ENCODE results near the gene LUZP1. TPM values are rescaled to one million over a fixed set of nuclear protein-coding genes. Genes with fewer than 3 reads are reported as not detected.

The LUZP1 gene
- total RNA-seq, 6 experiments from 2014 or later = 47.3 to 55.6 (median 53.0) TPM

DNA sequence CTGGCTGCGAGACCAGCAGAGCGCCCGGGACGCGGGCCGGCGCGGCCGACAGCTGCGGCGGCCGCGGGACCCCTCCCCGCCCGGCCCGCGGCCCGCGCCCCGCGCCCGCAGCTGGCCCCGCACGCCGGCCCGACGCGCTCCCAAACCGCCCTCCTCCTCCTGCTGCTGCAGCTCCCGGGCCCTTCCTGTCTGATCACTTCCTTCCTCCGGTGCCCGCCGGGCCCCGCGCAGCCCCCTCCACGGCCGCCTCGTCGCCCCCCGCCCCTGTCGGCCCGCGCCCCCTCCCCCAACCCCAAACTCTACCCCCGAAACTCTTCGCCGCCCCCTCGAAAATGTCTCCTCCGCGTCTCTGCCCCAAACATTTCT is 594 bp downstream of the LUZP1 start:
- peak overlapping the region; percentile 97 for H3K27ac Mint-ChIP-seq
- H3K27me3 Mint-ChIP-seq (ENCODE audit: insufficient read depth) = peaks cover 2% of the 10 kb centered on the region
- peaks cover 65% of the 10 kb centered on the region for H3K4me1 Mint-ChIP-seq (ENCODE audit: low read depth)
- no peak for DNase-seq
- H3K36me3 Mint-ChIP-seq (ENCODE audit: low read depth) = no peaks in the 10 kb centered on the region
- no peaks in the 10 kb centered on the region for H3K9me3 Mint-ChIP-seq
- TF ChIP-seq, protein P1, sequence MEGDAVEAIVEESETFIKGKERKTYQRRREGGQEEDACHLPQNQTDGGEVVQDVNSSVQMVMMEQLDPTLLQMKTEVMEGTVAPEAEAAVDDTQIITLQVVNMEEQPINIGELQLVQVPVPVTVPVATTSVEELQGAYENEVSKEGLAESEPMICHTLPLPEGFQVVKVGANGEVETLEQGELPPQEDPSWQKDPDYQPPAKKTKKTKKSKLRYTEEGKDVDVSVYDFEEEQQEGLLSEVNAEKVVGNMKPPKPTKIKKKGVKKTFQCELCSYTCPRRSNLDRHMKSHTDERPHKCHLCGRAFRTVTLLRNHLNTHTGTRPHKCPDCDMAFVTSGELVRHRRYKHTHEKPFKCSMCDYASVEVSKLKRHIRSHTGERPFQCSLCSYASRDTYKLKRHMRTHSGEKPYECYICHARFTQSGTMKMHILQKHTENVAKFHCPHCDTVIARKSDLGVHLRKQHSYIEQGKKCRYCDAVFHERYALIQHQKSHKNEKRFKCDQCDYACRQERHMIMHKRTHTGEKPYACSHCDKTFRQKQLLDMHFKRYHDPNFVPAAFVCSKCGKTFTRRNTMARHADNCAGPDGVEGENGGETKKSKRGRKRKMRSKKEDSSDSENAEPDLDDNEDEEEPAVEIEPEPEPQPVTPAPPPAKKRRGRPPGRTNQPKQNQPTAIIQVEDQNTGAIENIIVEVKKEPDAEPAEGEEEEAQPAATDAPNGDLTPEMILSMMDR (IDR thresholded peaks at IDR 0.05) = no peak
- H3K4me3 Mint-ChIP-seq = peak overlapping the region; percentile 97

DNA sequence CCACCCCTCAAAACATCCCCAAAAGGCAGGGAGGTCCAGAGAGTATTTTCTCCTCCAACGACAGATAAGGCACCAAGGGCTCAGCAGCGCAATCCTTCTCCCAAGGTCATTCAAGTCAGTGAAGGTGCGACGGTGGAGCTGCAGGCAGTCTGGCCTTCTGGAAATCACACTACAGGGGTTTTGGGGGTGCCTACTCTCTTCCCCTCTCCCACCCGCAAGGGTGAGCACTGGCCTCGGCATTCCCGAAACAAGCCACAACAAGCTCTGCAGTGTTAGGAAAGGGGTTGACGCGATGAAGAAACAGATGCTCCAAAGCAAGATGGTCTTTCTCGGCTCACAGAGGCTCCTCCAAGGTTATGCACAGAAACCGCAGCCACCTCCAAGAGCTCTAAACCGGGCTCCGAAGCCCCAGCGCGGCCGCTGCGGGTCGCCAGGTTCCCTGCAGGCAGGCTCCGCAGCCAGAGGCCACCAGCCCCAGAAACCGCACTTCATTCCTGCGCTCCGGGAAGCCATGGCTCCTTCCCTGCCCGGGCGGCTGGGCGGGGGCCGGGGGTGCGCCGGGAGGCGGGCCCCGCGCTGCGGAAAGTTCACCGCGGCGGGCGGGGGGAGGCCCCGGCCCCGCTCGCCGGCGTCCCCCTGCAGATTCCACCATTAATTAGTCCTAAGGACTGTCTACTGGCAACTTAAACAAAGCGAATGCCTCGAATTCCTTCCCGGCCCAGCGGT is 1.1 kb downstream of the LUZP1 start:
- H3K9me3 Mint-ChIP-seq = no peaks in the 10 kb centered on the region

DNA sequence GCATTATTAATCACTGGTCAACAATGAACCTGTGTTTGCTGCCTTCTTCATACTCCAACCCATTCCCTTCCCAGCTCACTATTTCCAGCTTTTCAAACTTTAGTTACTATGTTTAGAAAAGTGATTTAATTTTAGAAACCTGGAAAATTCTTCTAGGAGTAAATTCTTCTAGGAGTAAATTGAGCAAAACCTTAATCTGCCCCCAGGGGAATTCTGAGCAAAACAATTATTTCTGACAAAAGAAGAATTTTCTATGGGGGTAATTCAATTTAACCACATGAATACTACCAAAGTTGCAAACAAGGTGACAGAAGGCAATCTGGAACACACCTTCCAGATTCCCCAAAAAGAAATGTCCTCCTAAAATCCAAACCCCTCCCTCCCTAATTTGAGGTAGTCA is 1.8 kb downstream of the LUZP1 start:
- Mint-ChIP-seq H3K27me3 (ENCODE audit: insufficient read depth) (peaks cover 2% of the 10 kb centered on the region), H3K4me1 (ENCODE audit: low read depth) (peaks cover 62% of the 10 kb centered on the region)

More for the DNA sequence above, 1.1 kb downstream of the LUZP1 start:
- H3K27ac Mint-ChIP-seq = peak overlapping the region; percentile 75
- H3K27me3 Mint-ChIP-seq (ENCODE audit: insufficient read depth) = peaks cover 2% of the 10 kb centered on the region
- TF ChIP-seq, protein P1 (IDR thresholded peaks at IDR 0.05) = no peak
- H3K4me3 Mint-ChIP-seq = peak overlapping the region; percentile 97
- H3K36me3 Mint-ChIP-seq (ENCODE audit: low read depth) = no peaks in the 10 kb centered on the region
- peaks cover 65% of the 10 kb centered on the region for H3K4me1 Mint-ChIP-seq (ENCODE audit: low read depth)
- DNase-seq = peak; percentile 43

DNA sequence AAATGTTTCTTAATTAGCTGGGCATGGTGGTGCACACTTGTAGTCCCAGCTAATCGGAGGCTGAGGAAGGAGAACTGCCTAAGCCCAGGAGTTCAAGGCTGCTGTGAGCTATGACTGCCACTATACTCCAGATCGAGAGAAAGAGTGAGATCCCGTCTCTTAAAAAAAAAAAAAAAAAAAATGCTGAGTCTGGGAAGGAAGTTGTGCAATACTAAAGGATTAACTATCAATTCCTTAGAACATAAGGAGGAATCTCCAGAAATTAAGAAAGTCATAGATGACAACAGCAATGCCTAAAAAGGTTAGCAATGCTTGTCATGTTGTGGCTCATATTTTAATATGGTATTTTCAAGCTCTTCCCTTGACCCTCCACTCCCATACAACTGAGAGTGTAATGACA is 5.3 kb downstream of the LUZP1 start:
- Mint-ChIP-seq H3K36me3 (ENCODE audit: low read depth) (no peaks in the 10 kb centered on the region), H3K4me3 (no peak overlapping the region), H3K4me1 (ENCODE audit: low read depth) (peaks cover 54% of the 10 kb centered on the region), H3K9me3 (no peaks in the 10 kb centered on the region), H3K27ac (0 out of 2 replicates have a peak overlapping the region, but pooled peaks have one; percentile 6), H3K27me3 (ENCODE audit: insufficient read depth) (peaks cover 1% of the 10 kb centered on the region)
- no peak for DNase-seq
- TF ChIP-seq, protein P1 (IDR thresholded peaks at IDR 0.05) = no peak

More for the DNA sequence above, 1.8 kb downstream of the LUZP1 start:
- H3K9me3 Mint-ChIP-seq = no peaks in the 10 kb centered on the region
- peak overlapping the region; percentile 97 for H3K4me3 Mint-ChIP-seq
- peak overlapping the region; percentile 75 for H3K27ac Mint-ChIP-seq
- no peak for DNase-seq
- TF ChIP-seq, protein P1 (IDR thresholded peaks at IDR 0.05) = peak; percentile 41; the same call in 1 of the 2 replicates
- no peaks in the 10 kb centered on the region for H3K36me3 Mint-ChIP-seq (ENCODE audit: low read depth)

DNA sequence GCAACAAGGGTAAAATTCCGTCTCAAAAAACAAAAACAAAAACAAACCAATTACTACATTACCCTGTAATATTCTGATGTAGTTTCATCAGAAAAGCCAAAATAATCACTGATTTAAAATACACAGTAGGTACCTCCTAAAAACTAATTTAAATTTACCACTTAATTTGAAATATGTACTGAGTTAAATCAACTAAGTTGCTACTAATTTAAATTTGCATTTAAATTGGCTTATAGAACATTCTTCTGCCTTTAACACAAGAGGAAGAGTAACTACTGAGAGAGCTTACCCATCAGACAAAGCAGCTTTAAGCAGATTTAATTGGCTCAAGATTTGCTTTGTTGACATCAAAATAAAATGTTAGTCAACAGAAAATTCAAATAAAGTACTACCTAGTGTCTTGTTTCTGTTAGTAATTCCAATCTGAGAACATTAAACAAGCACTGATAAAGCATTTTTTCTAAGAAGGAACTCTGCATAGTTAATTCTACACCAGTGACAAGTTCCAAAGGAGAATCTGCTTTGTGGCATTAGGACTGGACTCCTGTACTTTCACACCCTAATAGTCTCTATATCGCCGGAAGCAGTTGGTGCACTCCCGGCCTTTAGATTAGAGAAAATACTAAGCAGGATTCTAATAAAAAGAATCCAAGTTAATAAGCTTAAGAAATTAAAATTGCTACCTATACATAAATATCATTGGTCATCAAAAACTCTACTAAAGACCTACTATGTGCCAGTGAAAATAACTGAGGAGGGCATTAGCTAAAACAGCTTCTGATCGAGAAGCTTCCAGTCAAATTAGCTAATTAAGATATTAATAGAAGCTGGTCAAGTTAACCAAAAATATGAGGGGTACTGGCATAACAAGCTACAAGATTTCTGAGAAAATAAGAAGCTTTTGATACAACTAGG is 8.4 kb downstream of the LUZP1 start:
- peaks cover 46% of the 10 kb centered on the region for H3K4me1 Mint-ChIP-seq (ENCODE audit: low read depth)
- no peaks in the 10 kb centered on the region; the same call in 1 of the 2 replicates for H3K27me3 Mint-ChIP-seq (ENCODE audit: insufficient read depth)
- H3K4me3 Mint-ChIP-seq = no peak overlapping the region
- DNase-seq = no peak
- H3K9me3 Mint-ChIP-seq = no peaks in the 10 kb centered on the region
- TF ChIP-seq, protein P1 (IDR thresholded peaks at IDR 0.05) = no peak
- no peaks in the 10 kb centered on the region for H3K36me3 Mint-ChIP-seq (ENCODE audit: low read depth)
- no peak overlapping the region for H3K27ac Mint-ChIP-seq

Data from HFFc6 (cell line).